Smooth muscle cell of the pulmonary artery (primary cell): Measurements from ENCODE around the gene MS4A3. TPM values are rescaled to one million over a fixed set of nuclear protein-coding genes. Genes with fewer than 3 reads are reported as not detected.

Source experiments
- total RNA-seq: library from RNA; depleted of rRNA; stranded (reverse); fragments of >200 nt; gene quantifications from 2 replicates; pipeline ENCODE4 v1.2.3, GENCODE V29; 2014

MS4A3 gene
- total RNA-seq: not detected in 2 replicates

GRCh38 chr11:60056349-60056969 is at the start of gene MS4A3:
MS4A3 (plus strand) TSS chr11:60056665; CDS start chr11:60061161, 4,496 bp downstream.

GRCh38 chr11:60016881-60017280 is 39.6 kb upstream of the MS4A3 start, which contains the start of gene OOSP4B:
OOSP4B (plus strand) TSS chr11:60017181.

GRCh38 chr11:60040109-60040508 is 16.4 kb upstream of the MS4A3 start, which contains the start of gene OOSP2:
OOSP2 (plus strand) TSS chr11:60040409; CDS start chr11:60040460, 51 bp downstream.

GRCh38 chr11:60088364-60088763 is 31.9 kb downstream of the MS4A3 start, which contains the start of gene MS4A2:
MS4A2 (plus strand) TSS chr11:60088664; CDS start chr11:60088766, 102 bp downstream.

Other genes with a start within 250 kb of the MS4A3 start
- 25.7 and 26.9 TPM in 2 replicates for gene MRPL16, start 245.9 kb upstream of the MS4A3 start, total RNA-seq
- gene CBLIF, start 211.2 kb upstream of the MS4A3 start, total RNA-seq: not detected in 2 replicates
- not detected in 2 replicates for gene TCN1, start 190.2 kb upstream of the MS4A3 start, total RNA-seq
- not detected in 2 replicates for gene OOSP3, start 177.9 kb upstream of the MS4A3 start, total RNA-seq
- gene OOSP1, start 118.2 kb upstream of the MS4A3 start, total RNA-seq: not detected in 2 replicates
- not detected in 2 replicates for gene OOSP4A, start 92.6 kb upstream of the MS4A3 start, total RNA-seq
- gene OOSP4B, start 39.5 kb upstream of the MS4A3 start, total RNA-seq: not detected in 2 replicates
- gene OOSP2, start 16.3 kb upstream of the MS4A3 start, total RNA-seq: not detected in 2 replicates
- 0.03 TPM in 1 of 2 replicates, not detected in the other for gene MS4A2, start 32.0 kb downstream of the MS4A3 start, total RNA-seq
- not detected in 2 replicates for gene MS4A6A, start 126.4 kb downstream of the MS4A3 start, total RNA-seq
- gene MS4A4E, start 186.5 kb downstream of the MS4A3 start, total RNA-seq: not detected in 2 replicates
- gene MS4A4A, start 224.0 kb downstream of the MS4A3 start, total RNA-seq: not detected in 2 replicates